Esophagus muscularis mucosa (tissue), 4 donors: Measurements from ENCODE around the gene JUND. TPM values are rescaled to one million over a fixed set of nuclear protein-coding genes. Genes with fewer than 3 reads are reported as not detected.

Source experiments
- DNase-seq: peaks from one replicate; pipeline ENCODE4 v3.0.0-alpha.2; 2017; ENCODE audit errors: extremely low spot score
- H3K27ac ChIP-seq, 4 donors: fragments of 200-600 bp; sonication (generic); replicated peaks in 1 of 4; 1 replicate in 3 of 4; 2 replicates in 1 of 4; pipeline ENCODE4 v1.5.1; 2016 to 2019; ENCODE audit warnings: mild to moderate bottlenecking in 1 of 4
- H3K27me3 ChIP-seq, 4 donors: fragments of 200-600 bp; sonication (generic); one replicate each; pipeline versions ENCODE4 v1.5.1 to v1.6.0; 2016 to 2019
- H3K36me3 ChIP-seq, 4 donors: fragments of 200-600 bp; sonication (generic); one replicate each; pipeline ENCODE4 v1.5.1; 2016 to 2019
- H3K4me1 ChIP-seq, 4 donors: fragments of 200-600 bp; sonication (generic); one replicate each; pipeline ENCODE4 v1.5.1; 2016 to 2019
- H3K4me3 ChIP-seq, 4 donors: fragments of 200-600 bp; sonication (generic); 1 replicate in 2 of 4; 2 replicates in 2 of 4; pipeline ENCODE4 v1.5.1; 2016 to 2019; ENCODE audit warnings: mild to moderate bottlenecking in 4 of 4, moderate library complexity in 1 of 4
- H3K9me3 ChIP-seq, 4 donors: fragments of 200-600 bp; sonication (generic); 1 replicate in 3 of 4; 2 replicates in 1 of 4; pipeline ENCODE4 v1.5.1; 2016 to 2019
- EP300 ChIP-seq: sonication (generic); formaldehyde crosslinking; IDR thresholded peaks from one replicate; pipeline ENCODE4 v1.6.1; 2017; ENCODE audit warnings: antibody characterized with exemption
- POLR2A ChIP-seq: fragments of 450-650 bp; IDR thresholded peaks from one replicate; pipeline ENCODE4 v1.6.1; 2017; ENCODE audit warnings: antibody characterized with exemption, moderate library complexity, mild to moderate bottlenecking, low read depth
- POLR2AphosphoS5 ChIP-seq, 2 donors: sonication (generic); formaldehyde crosslinking; IDR thresholded peaks; one replicate each; pipeline ENCODE4 v1.6.1; 2017; ENCODE audit warnings: antibody characterized with exemption in 2 of 2
- WGBS: methylation state at CpG from one replicate; pipeline ENCODE4 v1.1.5; 2018; 5-methylcytosine and 5-hydroxymethylcytosine counted together
- intact Hi-C: fragments of 100-400 bp; cut with DNase I; formaldehyde crosslinking; loops from one replicate; pipeline ENCODE4 v1.15.1; 2023
- total RNA-seq, 4 donors: library from RNA; depleted of rRNA; stranded (reverse); fragments of >200 nt; gene quantifications; one replicate each; pipeline versions ENCODE4 v1.1.0 to v1.2.1, GENCODE V29; 2016
- TF ChIP-seq, protein P1 (sequence below), 3 experiments: fragments of 200-600 bp in 2 of 3; fragments of 450-650 bp in 1 of 3; sonication (generic) in 2 of 3; IDR thresholded peaks; one replicate each; pipeline ENCODE4 v1.5.1; 2017 to 2019; ENCODE audit warnings: antibody characterized with exemption in 3 of 3, mild to moderate bottlenecking in 2 of 3, moderate library complexity in 1 of 3

The JUND gene
- total RNA-seq, 4 donors from 2014 or later: 325 to 457 (median 403) TPM

DNA sequence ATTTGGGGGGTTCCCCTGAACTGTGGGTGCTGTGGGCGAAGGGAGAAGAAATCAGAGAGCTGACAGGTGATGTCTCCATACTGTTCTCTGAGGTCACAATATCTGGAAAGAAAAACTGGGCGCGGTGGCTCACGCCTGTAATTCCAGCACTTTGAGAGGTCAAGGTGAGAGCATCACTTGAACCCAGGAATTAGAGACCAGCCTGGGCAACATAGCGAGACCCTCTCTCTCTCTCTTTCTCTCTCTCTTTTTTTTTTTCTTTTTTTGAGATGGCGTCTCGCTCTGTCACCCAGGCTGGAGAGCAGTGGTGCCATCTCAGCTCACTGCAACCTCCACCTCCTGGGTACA is 29.1 kb downstream of the JUND start:
- peaks cover 0 to 32% (median 3%) of the 10 kb centered on the region in 4 donors for H3K27me3 ChIP-seq
- no peak overlapping the region for H3K27ac ChIP-seq
- WGBS: 72% methylated on average over 7 of the region's 7 CpGs
- intact Hi-C loops: loop anchor here (2.0 kb wide), 1 partner anchor 140 kb away; no protein-coding TSS in a partner anchor
- no peak for DNase-seq
- H3K9me3 ChIP-seq: peaks cover 0 to 3% (median 0%) of the 10 kb centered on the region in 4 donors
- H3K36me3 ChIP-seq: peaks cover 0 to 6% (median under 1%) of the 10 kb centered on the region in 4 donors
- H3K4me1 ChIP-seq: peaks cover 0 to 3% (median 0%) of the 10 kb centered on the region in 4 donors
- H3K4me3 ChIP-seq: no peak overlapping the region
- TF ChIP-seq POLR2A: no peak
- TF ChIP-seq, protein P1, sequence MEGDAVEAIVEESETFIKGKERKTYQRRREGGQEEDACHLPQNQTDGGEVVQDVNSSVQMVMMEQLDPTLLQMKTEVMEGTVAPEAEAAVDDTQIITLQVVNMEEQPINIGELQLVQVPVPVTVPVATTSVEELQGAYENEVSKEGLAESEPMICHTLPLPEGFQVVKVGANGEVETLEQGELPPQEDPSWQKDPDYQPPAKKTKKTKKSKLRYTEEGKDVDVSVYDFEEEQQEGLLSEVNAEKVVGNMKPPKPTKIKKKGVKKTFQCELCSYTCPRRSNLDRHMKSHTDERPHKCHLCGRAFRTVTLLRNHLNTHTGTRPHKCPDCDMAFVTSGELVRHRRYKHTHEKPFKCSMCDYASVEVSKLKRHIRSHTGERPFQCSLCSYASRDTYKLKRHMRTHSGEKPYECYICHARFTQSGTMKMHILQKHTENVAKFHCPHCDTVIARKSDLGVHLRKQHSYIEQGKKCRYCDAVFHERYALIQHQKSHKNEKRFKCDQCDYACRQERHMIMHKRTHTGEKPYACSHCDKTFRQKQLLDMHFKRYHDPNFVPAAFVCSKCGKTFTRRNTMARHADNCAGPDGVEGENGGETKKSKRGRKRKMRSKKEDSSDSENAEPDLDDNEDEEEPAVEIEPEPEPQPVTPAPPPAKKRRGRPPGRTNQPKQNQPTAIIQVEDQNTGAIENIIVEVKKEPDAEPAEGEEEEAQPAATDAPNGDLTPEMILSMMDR (IDR thresholded peaks at IDR 0.05): no peak
- no peak for TF ChIP-seq EP300
- TF ChIP-seq POLR2AphosphoS5 (IDR thresholded peaks at IDR 0.05): no peak

DNA sequence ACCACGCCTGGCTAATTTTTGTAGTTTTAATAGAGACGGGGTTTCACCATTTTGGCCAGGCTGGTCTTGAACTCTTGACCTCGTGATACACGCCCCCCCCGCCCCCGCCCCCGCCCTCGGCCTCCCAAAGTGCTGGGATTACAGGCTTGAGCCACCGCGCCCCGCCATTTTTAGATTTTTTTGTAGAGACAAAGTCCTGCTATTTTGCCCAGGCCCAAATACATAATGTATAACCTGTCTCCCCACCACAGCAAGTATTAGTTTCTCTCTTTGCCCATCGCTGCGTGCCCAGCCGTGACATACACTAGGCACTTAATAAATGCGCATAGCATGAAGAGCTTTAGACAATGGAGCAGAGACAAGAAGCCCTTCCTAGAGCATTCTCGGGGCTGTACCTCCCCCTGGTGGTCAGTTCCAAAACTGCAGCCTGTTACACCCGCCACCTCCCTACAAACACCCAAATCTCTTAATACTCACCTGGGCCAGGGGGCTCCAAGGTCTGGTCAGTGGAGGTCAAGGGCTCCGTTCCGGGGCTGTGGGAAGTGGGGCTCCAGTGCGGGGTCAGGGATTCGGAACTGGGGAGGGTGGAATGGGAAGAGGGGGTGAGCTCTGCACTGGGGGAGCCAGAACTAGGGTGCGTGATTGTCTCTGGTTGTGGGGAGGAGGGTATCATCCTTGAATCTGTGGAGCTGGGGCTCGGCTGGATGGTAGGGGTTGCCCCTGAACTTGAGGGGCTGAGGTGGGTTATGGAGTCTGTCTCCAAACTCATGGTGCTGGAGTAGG is 29.6 kb downstream of the JUND start:
- Histone ChIP-seq H3K9me3 (peaks cover 0 to 3% (median 0%) of the 10 kb centered on the region in 4 donors), H3K27ac (no peak overlapping the region), H3K36me3 (peaks cover 0 to under 1% (median 0%) of the 10 kb centered on the region in 4 donors), H3K4me1 (peaks cover 0 to 3% (median 0%) of the 10 kb centered on the region in 4 donors), H3K4me3 (no peak overlapping the region), H3K27me3 (peaks cover 0 to 32% (median 3%) of the 10 kb centered on the region in 4 donors)
- intact Hi-C loops: loop anchor here (1.0 to 2.0 kb wide), 2 partner anchors 43 to 139 kb away; no protein-coding TSS in a partner anchor
- WGBS: 22% methylated on average over 16 of the region's 23 CpGs
- peak; percentile 96 for DNase-seq
- TF ChIP-seq, protein P1 (IDR thresholded peaks at IDR 0.05): peak in 2 of 3 experiments; percentile 95 to 98
- TF ChIP-seq POLR2A (no peak), POLR2AphosphoS5 (IDR thresholded peaks at IDR 0.05) (peak in 1 of 2 donors; percentile 43)

DNA sequence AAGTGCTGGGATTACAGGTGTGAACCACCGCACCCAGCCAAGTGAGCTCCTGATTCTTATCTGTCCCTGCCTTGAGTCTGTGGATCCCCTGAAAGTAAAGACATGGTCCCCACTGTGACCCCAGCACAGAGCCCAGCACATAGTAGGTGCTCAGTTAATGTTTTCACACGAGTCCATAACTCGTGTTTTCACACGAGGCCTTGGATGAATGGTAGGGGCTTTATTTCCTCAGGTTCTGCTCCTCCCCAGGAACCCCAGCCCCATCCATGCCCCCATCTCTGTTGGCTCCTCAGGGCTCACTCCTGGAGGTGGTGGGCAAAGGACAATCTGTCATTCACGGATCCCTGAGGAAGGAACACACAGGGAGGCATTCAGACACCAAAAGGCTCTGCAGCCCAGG is 31.6 kb downstream of the JUND start:
- Histone ChIP-seq H3K36me3 (no peaks in the 10 kb centered on the region), H3K4me3 (no peak overlapping the region), H3K27ac (no peak overlapping the region), H3K4me1 (peaks cover 0 to 3% (median 0%) of the 10 kb centered on the region in 4 donors), H3K9me3 (peaks cover 0 to 3% (median 0%) of the 10 kb centered on the region in 4 donors), H3K27me3 (peaks cover 0 to 21% (median 0%) of the 10 kb centered on the region in 4 donors)
- no peak for TF ChIP-seq POLR2A
- TF ChIP-seq, protein P1 (IDR thresholded peaks at IDR 0.05): no peak
- no peak for TF ChIP-seq POLR2AphosphoS5 (IDR thresholded peaks at IDR 0.05)
- TF ChIP-seq EP300: no peak
- WGBS: 89% methylated on average over 4 of the region's 5 CpGs
- intact Hi-C loops: no loop called here
- DNase-seq: no peak

DNA sequence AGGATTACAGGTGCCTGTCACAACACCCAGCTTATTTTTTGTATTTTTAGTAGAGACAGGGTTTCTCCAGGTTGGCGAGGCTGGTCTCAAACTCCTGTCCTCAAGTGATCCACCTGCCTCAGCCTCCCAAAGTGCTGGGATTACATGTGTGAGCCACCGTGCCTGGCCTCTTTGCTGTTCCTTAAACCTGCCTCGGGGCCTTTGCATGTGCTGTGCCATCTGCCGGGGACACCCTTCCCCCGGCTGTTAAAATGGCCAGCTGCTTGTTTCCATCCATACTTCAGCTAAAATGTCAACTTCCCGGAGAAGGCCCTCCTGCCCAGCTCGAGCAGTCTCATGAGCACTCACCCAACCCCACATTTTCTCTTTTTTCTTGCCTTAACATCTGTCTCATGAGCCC is 36.1 kb downstream of the JUND start:
- no peaks in the 10 kb centered on the region for H3K4me1 ChIP-seq
- no peak overlapping the region for H3K4me3 ChIP-seq
- TF ChIP-seq, protein P1 (IDR thresholded peaks at IDR 0.05): no peak
- TF ChIP-seq POLR2AphosphoS5 (IDR thresholded peaks at IDR 0.05): no peak
- no peak for TF ChIP-seq POLR2A
- no peak for TF ChIP-seq EP300
- H3K27me3 ChIP-seq: peaks cover 0 to 8% (median 0%) of the 10 kb centered on the region in 4 donors
- no peak overlapping the region for H3K27ac ChIP-seq
- 80% methylated on average over 7 of the region's 7 CpGs for WGBS
- intact Hi-C loops: no loop called here
- no peaks in the 10 kb centered on the region for H3K36me3 ChIP-seq
- no peak for DNase-seq
- peaks cover 0 to 1% (median 0%) of the 10 kb centered on the region in 4 donors for H3K9me3 ChIP-seq
